Left ventricle myocardium inferior (tissue), 1 donor: ENCODE measurements around the gene YIF1A. TPM values are rescaled to one million over a fixed set of nuclear protein-coding genes. Genes with fewer than 3 reads are reported as not detected.

ENCODE experiments used
- DNase-seq: peaks from one replicate; pipeline ENCODE4 v3.0.0-alpha.2; 2020
- H3K27ac ChIP-seq: fragments of 200-600 bp; replicated peaks from 2 replicates; pipeline ENCODE4 v1.8.0; 2021
- H3K27me3 ChIP-seq: fragments of 200-600 bp; 2 replicates; pipeline ENCODE4 v1.8.0; 2021; ENCODE audit warnings: low read depth
- H3K36me3 ChIP-seq: fragments of 200-600 bp; 2 replicates; pipeline ENCODE4 v1.8.0; 2021
- H3K4me1 ChIP-seq: fragments of 200-600 bp; 2 replicates; pipeline ENCODE4 v1.8.0; 2021
- H3K4me3 ChIP-seq: fragments of 200-600 bp; 2 replicates; pipeline ENCODE4 v1.8.0; 2021; ENCODE audit warnings: mild to moderate bottlenecking, moderate library complexity
- H3K9me3 ChIP-seq: fragments of 200-600 bp; replicated peaks from 2 replicates; pipeline ENCODE4 v1.8.0; 2021
- intact Hi-C: fragments of 100-400 bp; cut with micrococcal nuclease; formaldehyde crosslinking; loops from one replicate; pipeline ENCODE4 v1.11.0; 2022
- total RNA-seq: library from RNA; stranded (reverse); fragmentation: NEBNext Ultra II Directional; extraction: Animal tissue kit (Norgen Biotek cat#: 25700); gene quantifications from one replicate; pipeline ENCODE4 v1.2.1, GENCODE V29; 2021
- TF ChIP-seq, protein P1 (sequence below): fragments of 200-600 bp; IDR thresholded peaks from 2 replicates; pipeline ENCODE4 v1.8.0; 2021; ENCODE audit warnings: antibody characterized with exemption, mild to moderate bottlenecking, borderline replicate concordance
- donor health status: DM: no; HTN: yes; CAD: no; lungs with severe emphysema.

Gene YIF1A
- total RNA-seq, 1 donor from 2014 or later: 45.6 TPM

DNA sequence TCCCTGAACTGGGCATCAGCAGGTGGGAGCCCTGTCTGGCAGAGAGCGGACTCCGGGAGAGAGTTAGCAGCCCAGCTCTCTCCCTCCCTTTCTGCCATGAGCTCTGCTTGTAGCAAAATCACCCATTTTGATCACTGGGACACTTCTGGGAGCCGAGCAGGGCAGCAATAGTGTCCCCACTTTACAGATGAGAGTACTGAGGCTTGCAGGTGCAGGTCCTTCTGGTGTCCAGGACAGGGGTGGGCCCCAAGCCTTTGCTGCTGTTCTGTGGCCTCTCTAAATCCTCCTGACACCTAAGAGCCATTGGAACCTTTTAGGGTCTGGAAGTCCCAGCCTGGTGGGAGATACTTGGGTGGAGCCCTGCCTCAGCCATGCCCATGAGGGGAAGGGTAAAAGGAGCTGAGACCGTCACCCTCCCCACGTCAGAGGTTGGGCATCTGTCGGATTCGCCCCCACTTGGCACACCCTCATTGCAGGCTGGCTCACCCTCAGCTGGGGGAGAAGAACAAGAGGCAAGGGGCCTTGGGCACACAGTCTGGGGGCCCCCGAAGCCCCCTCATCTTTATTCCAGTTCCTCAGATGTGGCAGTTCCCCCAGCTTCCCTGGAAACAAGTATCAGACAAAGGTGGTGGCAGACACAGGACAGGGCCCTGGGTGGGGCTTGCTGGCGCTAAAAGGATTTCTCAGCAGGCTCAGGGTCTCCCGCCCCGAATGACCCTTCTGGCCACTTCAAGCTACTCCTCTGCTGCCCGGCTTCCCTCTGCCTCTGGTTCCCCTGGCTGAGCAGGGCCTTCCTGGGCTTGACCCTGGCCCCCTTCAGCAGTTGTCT lies 42.8 kb upstream of the YIF1A start:
- DNase-seq: no peak
- TF ChIP-seq, protein P1, sequence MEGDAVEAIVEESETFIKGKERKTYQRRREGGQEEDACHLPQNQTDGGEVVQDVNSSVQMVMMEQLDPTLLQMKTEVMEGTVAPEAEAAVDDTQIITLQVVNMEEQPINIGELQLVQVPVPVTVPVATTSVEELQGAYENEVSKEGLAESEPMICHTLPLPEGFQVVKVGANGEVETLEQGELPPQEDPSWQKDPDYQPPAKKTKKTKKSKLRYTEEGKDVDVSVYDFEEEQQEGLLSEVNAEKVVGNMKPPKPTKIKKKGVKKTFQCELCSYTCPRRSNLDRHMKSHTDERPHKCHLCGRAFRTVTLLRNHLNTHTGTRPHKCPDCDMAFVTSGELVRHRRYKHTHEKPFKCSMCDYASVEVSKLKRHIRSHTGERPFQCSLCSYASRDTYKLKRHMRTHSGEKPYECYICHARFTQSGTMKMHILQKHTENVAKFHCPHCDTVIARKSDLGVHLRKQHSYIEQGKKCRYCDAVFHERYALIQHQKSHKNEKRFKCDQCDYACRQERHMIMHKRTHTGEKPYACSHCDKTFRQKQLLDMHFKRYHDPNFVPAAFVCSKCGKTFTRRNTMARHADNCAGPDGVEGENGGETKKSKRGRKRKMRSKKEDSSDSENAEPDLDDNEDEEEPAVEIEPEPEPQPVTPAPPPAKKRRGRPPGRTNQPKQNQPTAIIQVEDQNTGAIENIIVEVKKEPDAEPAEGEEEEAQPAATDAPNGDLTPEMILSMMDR: no peak
- intact Hi-C loops: no loop called here
- Histone ChIP-seq H3K36me3 (peaks cover 13% of the 10 kb centered on the region), H3K9me3 (no peaks in the 10 kb centered on the region), H3K4me1 (peaks cover 47% of the 10 kb centered on the region), H3K27ac (no peak overlapping the region), H3K4me3 (no peak overlapping the region), H3K27me3 (no peaks in the 10 kb centered on the region)

DNA sequence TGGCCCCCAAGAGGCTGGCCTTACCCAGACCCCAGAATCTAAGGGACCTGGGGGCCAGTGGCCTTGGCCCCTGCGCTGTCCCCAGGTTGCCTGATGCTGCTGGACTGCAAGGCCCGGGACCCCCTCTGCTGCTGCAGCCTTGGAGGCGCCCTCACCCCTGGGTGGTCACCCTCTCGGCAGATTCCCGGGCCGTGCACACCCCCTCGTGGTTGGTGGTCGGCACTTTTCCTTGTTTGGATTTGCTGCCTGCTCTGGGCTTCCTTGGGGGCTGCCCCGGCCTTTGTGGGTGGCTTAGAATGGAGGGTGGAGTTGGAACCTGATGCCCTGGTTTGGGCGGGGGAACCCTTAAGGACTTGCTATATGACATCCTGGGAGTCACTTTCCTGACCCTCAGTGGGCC lies 42.0 kb upstream of the YIF1A start:
- intact Hi-C loops: no loop called here
- H3K9me3 ChIP-seq: no peaks in the 10 kb centered on the region

DNA sequence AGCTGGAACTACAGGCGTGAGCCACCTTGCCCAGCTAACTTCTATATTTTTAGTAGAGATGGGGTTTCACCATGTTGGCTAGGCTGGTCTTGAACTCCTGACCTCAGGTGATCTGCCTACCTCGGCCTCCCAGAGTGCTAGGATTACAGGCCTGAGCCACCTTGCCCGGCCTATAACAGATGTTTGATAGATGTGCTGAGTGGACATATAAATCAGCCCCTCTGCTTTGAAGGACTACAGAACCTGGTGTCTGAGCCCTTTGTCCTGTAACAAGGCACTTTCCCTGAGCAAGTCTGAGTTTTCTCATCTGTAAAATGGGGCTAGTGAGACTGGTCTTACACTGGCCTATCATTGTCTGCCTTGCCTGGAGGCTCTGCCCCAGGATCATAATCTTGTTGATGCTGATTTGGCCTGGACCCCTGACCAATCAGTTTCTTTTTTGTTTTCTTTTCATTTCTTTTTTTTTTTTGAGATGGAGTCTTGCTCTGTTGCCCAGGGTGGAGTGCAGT lies 40.3 kb upstream of the YIF1A start:
- H3K9me3 ChIP-seq: no peaks in the 10 kb centered on the region
- TF ChIP-seq, protein P1: no peak
- peaks cover 13% of the 10 kb centered on the region for H3K36me3 ChIP-seq
- H3K4me3 ChIP-seq: no peak overlapping the region
- no peak overlapping the region for H3K27ac ChIP-seq
- no peak for DNase-seq
- peaks cover 39% of the 10 kb centered on the region for H3K4me1 ChIP-seq
- intact Hi-C loops: no loop called here
- no peaks in the 10 kb centered on the region for H3K27me3 ChIP-seq

More for the DNA sequence above, 42.0 kb upstream of the YIF1A start:
- DNase-seq: no peak
- TF ChIP-seq, protein P1: no peak
- Histone ChIP-seq H3K4me1 (peaks cover 47% of the 10 kb centered on the region), H3K27ac (no peak overlapping the region), H3K4me3 (no peak overlapping the region), H3K27me3 (no peaks in the 10 kb centered on the region), H3K36me3 (peaks cover 13% of the 10 kb centered on the region)

DNA sequence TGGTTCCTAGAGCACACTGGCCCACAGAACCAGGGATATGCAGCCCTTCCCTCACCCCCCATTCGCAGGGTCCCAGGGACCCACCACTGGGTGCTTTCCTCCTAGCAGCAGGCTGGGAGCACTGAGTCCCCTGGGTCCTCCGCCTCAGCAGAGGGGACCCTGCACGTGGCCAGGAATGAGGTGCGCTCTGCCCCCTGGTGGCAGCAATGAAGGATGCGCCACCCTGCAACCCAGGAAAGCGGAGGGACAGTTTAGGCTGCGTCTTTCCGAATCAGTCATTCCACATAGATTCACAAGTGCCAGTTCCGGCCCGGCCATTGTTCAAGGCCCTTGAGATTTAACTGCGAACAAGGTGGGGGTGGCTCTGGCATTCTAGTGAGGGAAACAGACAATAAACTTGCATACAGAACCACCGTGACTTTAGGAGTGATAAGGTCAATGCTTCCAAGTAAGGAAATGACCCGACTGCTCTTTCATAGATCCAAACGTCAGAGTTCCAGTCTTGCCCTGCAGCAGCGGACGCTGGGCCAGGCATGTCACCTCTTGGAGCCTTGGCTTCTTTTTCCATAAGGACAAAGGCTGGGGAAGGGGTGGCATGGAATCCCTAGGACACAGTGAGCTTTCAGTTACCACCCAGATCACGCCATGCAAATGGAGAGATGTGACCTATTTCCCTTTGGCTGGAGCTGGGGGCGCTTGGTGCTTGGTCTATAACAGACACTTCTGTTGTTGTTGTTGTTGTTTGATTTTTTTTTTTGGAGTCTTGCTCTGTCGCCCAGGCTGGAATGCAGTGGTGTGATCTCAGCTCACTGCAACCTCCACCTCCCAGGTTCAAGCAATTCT lies 39.6 kb upstream of the YIF1A start:
- Histone ChIP-seq H3K27ac (peak overlapping the region; percentile 87), H3K9me3 (no peaks in the 10 kb centered on the region), H3K36me3 (peaks cover 11% of the 10 kb centered on the region), H3K4me1 (peaks cover 39% of the 10 kb centered on the region), H3K27me3 (no peaks in the 10 kb centered on the region), H3K4me3 (peak overlapping the region; percentile 16)
- intact Hi-C loops: no loop called here
- TF ChIP-seq, protein P1: peak; percentile 95
- DNase-seq: peak; percentile 79

DNA sequence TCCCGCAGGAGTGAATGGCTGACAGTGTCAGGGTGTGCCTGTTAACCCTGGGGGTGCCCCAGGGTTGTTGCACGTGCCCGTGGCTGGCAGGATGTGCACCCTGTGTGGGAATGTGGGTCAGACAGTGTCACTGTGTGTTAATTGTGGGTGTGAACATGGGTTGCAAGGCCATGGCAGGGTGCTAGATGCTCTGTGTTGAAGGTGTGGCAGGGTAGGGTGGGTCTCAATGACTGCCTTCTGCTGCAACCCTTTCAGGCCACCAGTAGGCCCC lies 39.0 kb upstream of the YIF1A start:
- DNase-seq: no peak
- peak overlapping the region; percentile 87 for H3K27ac ChIP-seq
- no peaks in the 10 kb centered on the region for H3K27me3 ChIP-seq
- H3K36me3 ChIP-seq: peaks cover 5% of the 10 kb centered on the region
- intact Hi-C loops: no loop called here
- TF ChIP-seq, protein P1: no peak
- H3K9me3 ChIP-seq: no peaks in the 10 kb centered on the region
- H3K4me3 ChIP-seq: no peak overlapping the region
- peaks cover 39% of the 10 kb centered on the region for H3K4me1 ChIP-seq
